SH-SY5Y (cell line): Measurements from ENCODE around the gene STOM.

Experiments
- GATA2 ChIP-seq: IDR thresholded peaks from 2 replicates; pipeline ENCODE4 v1.6.1; 2011; ENCODE audit warnings: mild to moderate bottlenecking, low read depth, low read length
- GATA3 ChIP-seq: IDR thresholded peaks from 2 replicates; pipeline ENCODE4 v1.6.1; 2011; ENCODE audit warnings: low read depth, mild to moderate bottlenecking, low read length, moderate library complexity

DNA sequence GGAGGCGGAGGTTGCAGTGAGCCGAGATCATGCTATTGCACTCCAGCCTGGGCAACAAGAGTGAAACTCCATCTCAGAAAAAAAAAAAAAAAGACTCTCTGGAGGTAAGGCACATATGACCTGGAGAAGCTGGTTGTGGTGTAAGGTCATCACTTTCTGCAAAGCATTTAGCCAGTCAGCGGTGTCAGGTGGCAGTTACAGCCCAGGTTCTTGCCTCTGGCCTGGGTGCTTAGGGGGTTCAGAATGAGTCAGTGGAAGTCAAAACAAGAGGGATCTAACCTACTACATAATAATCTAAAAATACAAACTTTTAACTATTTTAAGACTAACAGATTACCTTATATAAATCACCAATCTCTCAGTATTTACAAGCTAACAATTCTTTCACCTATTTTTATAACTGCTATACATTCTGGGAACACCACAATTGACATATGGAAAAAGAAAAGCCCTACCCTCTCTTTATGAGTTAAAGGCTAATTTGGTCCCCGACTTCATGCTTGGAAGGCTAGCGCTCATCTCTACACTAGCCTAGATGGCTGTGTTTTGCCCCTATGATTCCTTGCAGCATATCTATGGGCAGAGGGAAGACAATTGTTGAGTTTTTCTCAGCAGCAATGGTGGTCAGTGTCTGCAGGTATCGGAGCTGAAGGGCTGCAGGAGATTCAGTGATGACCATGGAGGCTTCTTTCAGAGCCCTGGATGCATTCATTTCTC, 29.2 kb downstream of the STOM start:
- TF ChIP-seq GATA2 = no peak
- no peak for TF ChIP-seq GATA3
